HFF-Myc (cell line): ENCODE data around the gene JCAD.

Experiments used
- DNase-seq: peaks from one replicate; pipeline ENCODE4 v3.0.0-alpha.2; 2011; ENCODE audit warnings: low read depth; ENCODE audit errors: extremely low read depth
- H3K4me3 ChIP-seq: replicated peaks from 2 replicates; pipeline ENCODE4 v1.5.1; 2011; ENCODE audit warnings: low read depth, mild to moderate bottlenecking, control low read depth, low read length
- CTCF ChIP-seq: IDR thresholded peaks from 2 replicates; pipeline ENCODE4 v1.5.1; 2012; ENCODE audit warnings: mild to moderate bottlenecking, low read depth, low read length, control low read depth; ENCODE audit errors: missing control alignments

The JCAD gene

GRCh38 chr10:30037620-30038336 lies 21.6 kb downstream of the JCAD start:
- H3K4me3 ChIP-seq = no peak overlapping the region
- no peak for TF ChIP-seq CTCF

DNA sequence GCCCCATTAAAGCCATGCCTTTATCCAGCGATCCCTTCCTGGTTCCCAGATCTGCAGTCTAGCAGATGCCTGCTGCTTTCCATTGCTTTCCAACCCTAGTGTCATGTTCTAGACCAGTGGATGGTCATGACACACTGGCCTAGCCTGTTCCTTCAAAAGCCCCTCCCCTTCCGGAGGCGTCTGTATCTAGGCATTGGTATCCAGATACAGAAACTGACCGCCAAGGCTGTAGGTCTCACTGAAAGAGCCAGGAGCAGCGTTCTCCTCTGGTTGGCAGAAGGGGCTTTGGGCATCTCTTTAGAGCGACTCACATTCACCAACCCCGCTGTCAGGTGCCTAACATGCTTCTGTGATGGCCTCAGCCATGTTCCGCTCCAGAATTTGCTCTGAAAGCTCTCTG lies 22.6 kb downstream of the JCAD start:
- no peak for TF ChIP-seq CTCF
- H3K4me3 ChIP-seq = no peak overlapping the region
- no peak for DNase-seq

More at GRCh38 chr10:30037620-30038336, 21.6 kb downstream of the JCAD start:
- DNase-seq = no peak

DNA sequence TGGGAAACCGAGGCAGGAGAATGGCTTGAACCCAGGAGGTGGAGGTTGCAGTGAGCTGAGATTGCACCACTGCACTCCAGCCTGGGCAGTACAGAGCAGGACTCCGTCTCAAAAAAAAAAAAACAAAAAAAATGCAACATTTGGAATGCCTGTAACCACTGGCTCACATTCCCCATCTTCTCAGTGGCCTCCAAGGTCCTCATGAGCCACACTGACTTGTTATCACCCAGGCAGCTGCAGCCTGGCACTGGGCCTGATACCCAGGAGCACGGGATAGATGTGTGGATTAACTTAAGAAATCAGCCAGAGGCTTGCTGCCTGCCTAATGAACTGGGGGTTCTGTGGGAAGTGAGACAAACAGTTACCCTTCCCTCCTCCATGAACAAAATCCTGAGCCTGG lies 23.0 kb downstream of the JCAD start:
- no peak for TF ChIP-seq CTCF
- H3K4me3 ChIP-seq = no peak overlapping the region
- DNase-seq = no peak

- no peak for TF ChIP-seq CTCF
- H3K4me3 ChIP-seq = no peak overlapping the region
- DNase-seq = no peak
These were observed 24.8 kb downstream of the JCAD start for GRCh38 chr10:30034433-30035137.

GRCh38 chr10:30032125-30032524 lies 27.3 kb downstream of the JCAD start:
- DNase-seq = no peak
- H3K4me3 ChIP-seq = no peak overlapping the region
- TF ChIP-seq CTCF = no peak

- DNase-seq = no peak
- no peak overlapping the region for H3K4me3 ChIP-seq
- TF ChIP-seq CTCF = no peak
These were observed 29.5 kb downstream of the JCAD start for GRCh38 chr10:30029872-30030256.
